ENCODE measurements around the gene TRIM63.
A peak's percentile ranks its signal among the peaks of the same experiment; 100 is the strongest.

TRIM63 gene

GRCh38 chr1:26031196-26031595 is 36.2 kb downstream of the TRIM63 start:
- TF ChIP-seq ZNF610 (tag by site-specific recombination; IDR thresholded peaks at IDR 0.05; ENCODE audit: borderline replicate concordance) (no peak), KLF1 (tag by site-specific recombination; IDR thresholded peaks at IDR 0.05) (no peak)
- H3K27ac ChIP-seq (ENCODE audit: extremely low read depth, low read depth, low read length) = no peak overlapping the region
- no peaks in the 10 kb centered on the region for H3K9me3 ChIP-seq (ENCODE audit: control insufficient read depth, insufficient read depth, low read depth, low read length)
- POLR2A ChIA-PET = no interaction called here
- H3K4me1 ChIP-seq (ENCODE audit: control insufficient read depth, insufficient read depth, low read length) = no peaks in the 10 kb centered on the region
- no peak overlapping the region for H3K4me3 ChIP-seq (ENCODE audit: low read depth, low read length)
- CTCF ChIA-PET = interaction anchor here (1.1 kb wide), 1 partner anchor 9 kb away, joined by 3 read pairs; no protein-coding TSS in a partner anchor
- H3K36me3 ChIP-seq (ENCODE audit: control insufficient read depth in 2 of 2, insufficient read depth in 1 of 2, low read length in 2 of 2) = no peaks in the 10 kb centered on the region

DNA sequence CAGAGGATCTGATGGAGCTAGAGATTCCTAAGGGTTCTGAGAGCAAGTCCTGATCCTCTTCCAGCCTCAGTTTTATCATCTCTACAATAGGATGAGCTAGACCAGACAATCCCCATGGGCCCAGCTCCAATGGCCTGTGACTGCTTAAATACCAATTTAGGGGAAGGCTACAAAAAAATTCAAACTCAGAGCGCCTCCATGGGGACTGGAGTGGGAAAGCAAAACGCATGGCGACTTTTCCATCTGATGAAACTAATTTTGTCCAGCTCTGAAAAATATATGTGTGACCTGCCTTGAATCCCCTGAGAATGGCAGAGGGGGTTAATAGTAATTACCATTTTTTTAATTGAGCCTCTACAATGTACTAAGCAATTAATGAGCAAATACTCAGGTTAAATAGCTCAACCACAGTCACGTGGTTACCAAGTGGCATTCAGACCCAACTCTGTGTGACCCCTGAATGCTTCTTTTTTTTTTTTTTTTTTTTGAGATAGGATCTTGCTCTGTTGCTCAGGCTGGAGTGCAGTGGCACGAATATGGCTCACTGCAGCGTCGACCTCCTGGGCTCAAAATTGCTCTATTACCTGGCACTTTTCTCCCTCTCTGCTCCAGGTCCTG is 37.5 kb downstream of the TRIM63 start:
- no peaks in the 10 kb centered on the region for H3K9me3 ChIP-seq (ENCODE audit: control insufficient read depth, insufficient read depth, low read depth, low read length)
- H3K36me3 ChIP-seq (ENCODE audit: control insufficient read depth in 2 of 2, insufficient read depth in 1 of 2, low read length in 2 of 2) = no peaks in the 10 kb centered on the region
- H3K4me3 ChIP-seq (ENCODE audit: low read depth, low read length) = no peak overlapping the region
- TF ChIP-seq ZNF704 (tag by site-specific recombination; IDR thresholded peaks at IDR 0.05) = no peak
- peak; percentile 90; the same call in 1 of the 2 replicates for TF ChIP-seq MZF1 (tag by site-specific recombination; IDR thresholded peaks at IDR 0.05; ENCODE audit: borderline replicate concordance)
- no peak for TF ChIP-seq KLF16 (tag by site-specific recombination; IDR thresholded peaks at IDR 0.05)
- TF ChIP-seq, protein P1, sequence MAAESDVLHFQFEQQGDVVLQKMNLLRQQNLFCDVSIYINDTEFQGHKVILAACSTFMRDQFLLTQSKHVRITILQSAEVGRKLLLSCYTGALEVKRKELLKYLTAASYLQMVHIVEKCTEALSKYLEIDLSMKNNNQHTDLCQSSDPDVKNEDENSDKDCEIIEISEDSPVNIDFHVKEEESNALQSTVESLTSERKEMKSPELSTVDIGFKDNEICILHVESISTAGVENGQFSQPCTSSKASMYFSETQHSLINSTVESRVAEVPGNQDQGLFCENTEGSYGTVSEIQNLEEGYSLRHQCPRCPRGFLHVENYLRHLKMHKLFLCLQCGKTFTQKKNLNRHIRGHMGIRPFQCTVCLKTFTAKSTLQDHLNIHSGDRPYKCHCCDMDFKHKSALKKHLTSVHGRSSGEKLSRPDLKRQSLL (tag by site-specific recombination; IDR thresholded peaks at IDR 0.05) = no peak
- no peak for TF ChIP-seq ZNF660 (tag by site-specific recombination; IDR thresholded peaks at IDR 0.05)
- no peak for TF ChIP-seq GLI4 (tag by site-specific recombination; IDR thresholded peaks at IDR 0.05)
- ChIA-PET POLR2A (interaction anchor here (0.6 to 1.6 kb wide), 2 partner anchors 17 to 175 kb away, joined by 3 to 4 read pairs; no protein-coding TSS in a partner anchor), CTCF (interaction anchor here (0.6 to 1.7 kb wide), 9 partner anchors 9 to 879 kb away, joined by 3 to 7 read pairs (median 3); no protein-coding TSS in a partner anchor)
- no peaks in the 10 kb centered on the region for H3K4me1 ChIP-seq (ENCODE audit: control insufficient read depth, insufficient read depth, low read length)
- H3K27ac ChIP-seq (ENCODE audit: extremely low read depth, low read depth, low read length) = no peak overlapping the region

- TF ChIP-seq ZNF174 (tag by site-specific recombination; IDR thresholded peaks at IDR 0.05) = no peak
- peak; percentile 46; the same call in 1 of the 2 replicates for TF ChIP-seq GLIS2 (tag by site-specific recombination; IDR thresholded peaks at IDR 0.05)
- no peak for TF ChIP-seq ZNF280D (tag by site-specific recombination; IDR thresholded peaks at IDR 0.05)
- no peak for TF ChIP-seq ZNF266 (tag by site-specific recombination; IDR thresholded peaks at IDR 0.05; ENCODE audit: low read depth)
- no peak for TF ChIP-seq ZSCAN16 (tag by site-specific recombination; IDR thresholded peaks at IDR 0.05)
- TF ChIP-seq PATZ1 (tag by site-specific recombination; IDR thresholded peaks at IDR 0.05) = 0 out of 2 replicates have a peak, but pooled peaks have one; percentile 32
- TF ChIP-seq SP2 (tag by site-specific recombination; IDR thresholded peaks at IDR 0.05) = 0 out of 2 replicates have a peak, but pooled peaks have one; percentile 18
- H3K4me1 ChIP-seq (ENCODE audit: control insufficient read depth, insufficient read depth, low read length) = no peaks in the 10 kb centered on the region
- H3K9me3 ChIP-seq (ENCODE audit: control insufficient read depth, insufficient read depth, low read depth, low read length) = no peaks in the 10 kb centered on the region
- ChIA-PET POLR2A (interaction anchor here (0.6 to 1.6 kb wide), 2 partner anchors 16 to 175 kb away, joined by 3 to 4 read pairs; no protein-coding TSS in a partner anchor), CTCF (interaction anchor here (0.6 to 1.7 kb wide), 7 partner anchors 10 to 879 kb away, joined by 3 to 7 read pairs (median 4); no protein-coding TSS in a partner anchor)
- H3K36me3 ChIP-seq (ENCODE audit: control insufficient read depth in 2 of 2, insufficient read depth in 1 of 2, low read length in 2 of 2) = no peaks in the 10 kb centered on the region
- no peak overlapping the region for H3K4me3 ChIP-seq (ENCODE audit: low read depth, low read length)
- no peak overlapping the region for H3K27ac ChIP-seq (ENCODE audit: extremely low read depth, low read depth, low read length)
These were observed 38.2 kb downstream of the TRIM63 start for GRCh38 chr1:26029054-26029863.
